Endodermal cell (in vitro differentiated cells): Measurements from ENCODE around the gene NDUFB1. TPM values are rescaled to one million over a fixed set of nuclear protein-coding genes. Genes with fewer than 3 reads are reported as not detected.

Experiments used
- DNase-seq: peaks from one replicate; pipeline ENCODE4 v3.0.0-alpha.2; 2017
- H3K27ac ChIP-seq: 2 replicates; pipeline ENCODE4 v1.5.1; 2013; ENCODE audit warnings: mild to moderate bottlenecking, low read depth, low read length, moderate library complexity
- H3K27me3 ChIP-seq: 2 replicates; pipeline ENCODE4 v1.6.1; 2013; ENCODE audit warnings: mild to moderate bottlenecking, low read length, moderate library complexity; ENCODE audit not compliant: insufficient read depth, control insufficient read depth, poor library complexity, severe bottlenecking
- H3K36me3 ChIP-seq: 2 replicates; pipeline ENCODE4 v1.7.0; 2013; ENCODE audit warnings: mild to moderate bottlenecking, low read length, moderate library complexity; ENCODE audit not compliant: control insufficient read depth, insufficient read depth
- H3K4me1 ChIP-seq: one replicate; pipeline ENCODE4 v1.7.0; 2013; ENCODE audit warnings: low read length; ENCODE audit not compliant: control insufficient read depth, insufficient read depth
- H3K4me3 ChIP-seq: 2 replicates; pipeline ENCODE4 v1.5.1; 2013; ENCODE audit warnings: mild to moderate bottlenecking, low read length, moderate library complexity
- H3K9ac ChIP-seq: 2 replicates; pipeline ENCODE4 v1.6.1; 2013; ENCODE audit warnings: mild to moderate bottlenecking, low read length, moderate library complexity; ENCODE audit not compliant: poor library complexity, severe bottlenecking; ENCODE audit errors: extremely low read depth
- H3K9me3 ChIP-seq: 2 replicates; pipeline ENCODE4 v1.6.1; 2013; ENCODE audit warnings: mild to moderate bottlenecking, low read length, moderate library complexity; ENCODE audit not compliant: control insufficient read depth
- H3K27ac Mint-ChIP-seq: 2 replicates; pipeline ENCODE4 v1.8.0; 2020; ENCODE audit warnings: mixed read lengths
- H3K27me3 Mint-ChIP-seq: 2 replicates; pipeline ENCODE4 v1.8.0; 2021; ENCODE audit warnings: mild to moderate bottlenecking, mixed read lengths; ENCODE audit not compliant: insufficient read depth
- H3K36me3 Mint-ChIP-seq: 2 replicates; pipeline ENCODE4 v1.8.0; 2020; ENCODE audit warnings: low read depth, mixed read lengths
- H3K4me1 Mint-ChIP-seq: 2 replicates; pipeline ENCODE4 v1.8.0; 2020; ENCODE audit warnings: mixed read lengths
- H3K4me3 Mint-ChIP-seq: 2 replicates; pipeline ENCODE4 v1.8.0; 2020; ENCODE audit warnings: mild to moderate bottlenecking, moderate library complexity, mixed read lengths
- H3K9me3 Mint-ChIP-seq: 2 replicates; pipeline ENCODE4 v1.8.0; 2020; ENCODE audit warnings: mild to moderate bottlenecking, mixed read lengths
- CTCF ChIP-seq: fragments of 200-600 bp; sonication (generic); conservative IDR thresholded peaks from 2 replicates; pipeline ENCODE4 v1.5.0; 2021; ENCODE audit warnings: antibody characterized with exemption, mild to moderate bottlenecking
- WGBS, 2 experiments: methylation state at CpG; one replicate each; pipeline versions ENCODE4 v1.1.5 to v1.1.7; 2013; ENCODE audit warnings: missing lambda C conversion rate in 2 of 2, mixed read lengths in 1 of 2; ENCODE audit not compliant: insufficient coverage in 1 of 2, insufficient read length in 1 of 2; 5-methylcytosine and 5-hydroxymethylcytosine counted together
- total RNA-seq, 2 donors: library from RNA; stranded (reverse); fragmentation: NEBNext Ultra II Directional in 1 of 2; extraction: Animal tissue kit (Norgen Biotek cat#: 25700) in 1 of 2; gene quantifications; 2 replicates in 1 of 2; 3 replicates in 1 of 2; pipeline ENCODE4 v1.2.1, GENCODE V29; 2021

Gene NDUFB1
- total RNA-seq, 2 donors from 2014 or later, result 122 to 155 TPM

- Histone ChIP-seq H3K27ac (no peak overlapping the region), H3K4me3 (no peak overlapping the region), H3K36me3 (no peaks in the 10 kb centered on the region), H3K27me3 (no peaks in the 10 kb centered on the region), H3K4me1 (no peaks in the 10 kb centered on the region), H3K9me3 (no peaks in the 10 kb centered on the region), H3K9ac (no peak overlapping the region)
- H3K4me1 Mint-ChIP-seq, result peaks cover 5% of the 10 kb centered on the region
- no peak for TF ChIP-seq CTCF
- 39 to 49% methylated on average over 6 to 11 of the region's 11 CpGs for WGBS, 2 experiments
- DNase-seq, result peak; percentile 75
- no peaks in the 10 kb centered on the region for H3K27me3 Mint-ChIP-seq
- peak overlapping the region; percentile 38 for H3K4me3 Mint-ChIP-seq
- no peaks in the 10 kb centered on the region for H3K9me3 Mint-ChIP-seq
- no peaks in the 10 kb centered on the region for H3K36me3 Mint-ChIP-seq
- H3K27ac Mint-ChIP-seq, result peak overlapping the region; percentile 12
Measured at GRCh38 chr14:92108345-92109254, 12.9 kb downstream of the NDUFB1 start.

- Mint-ChIP-seq H3K4me3 (peak within 1 kb of the TSS; percentile 84), H3K4me1 (peaks cover 13% of the 10 kb centered on the region), H3K9me3 (no peaks in the 10 kb centered on the region), H3K36me3 (no peaks in the 10 kb centered on the region), H3K27me3 (no peaks in the 10 kb centered on the region), H3K27ac (peak within 1 kb of the TSS; percentile 80)
- 1 to 4% methylated on average over 8 to 63 of the region's 66 CpGs for WGBS, 2 experiments
- Histone ChIP-seq H3K4me3 (peak within 1 kb of the TSS; percentile 99), H3K9ac (peak within 1 kb of the TSS; percentile 53), H3K36me3 (no peaks in the 10 kb centered on the region), H3K9me3 (no peaks in the 10 kb centered on the region), H3K4me1 (no peaks in the 10 kb centered on the region), H3K27me3 (no peaks in the 10 kb centered on the region), H3K27ac (peak within 1 kb of the TSS; percentile 76)
- peak; percentile 98 for DNase-seq
- TF ChIP-seq CTCF, result peak; percentile 81
Measured at GRCh38 chr14:92106143-92106926, 15.2 kb downstream of the NDUFB1 start, which contains the start of gene ATXN3. Gene ATXN3, minus strand, starts transcription at chr14:92106582. Its CDS starts 30 bp downstream, at chr14:92106552.

- peak overlapping the region; percentile 76 for H3K27ac ChIP-seq
- H3K27ac Mint-ChIP-seq, result peak overlapping the region; percentile 80
- H3K9me3 Mint-ChIP-seq, result no peaks in the 10 kb centered on the region
- H3K36me3 Mint-ChIP-seq, result no peaks in the 10 kb centered on the region
- no peak for TF ChIP-seq CTCF
- H3K4me1 Mint-ChIP-seq, result peaks cover 13% of the 10 kb centered on the region
- peak overlapping the region; percentile 84 for H3K4me3 Mint-ChIP-seq
- no peaks in the 10 kb centered on the region for H3K9me3 ChIP-seq
- H3K4me1 ChIP-seq, result no peaks in the 10 kb centered on the region
- H3K27me3 Mint-ChIP-seq, result no peaks in the 10 kb centered on the region
- H3K36me3 ChIP-seq, result no peaks in the 10 kb centered on the region
- 0% methylated on average over 4 to 10 of the region's 10 CpGs for WGBS, 2 experiments
- peak overlapping the region; percentile 99 for H3K4me3 ChIP-seq
- peak overlapping the region; percentile 53 for H3K9ac ChIP-seq
- peak; percentile 78 for DNase-seq
- no peaks in the 10 kb centered on the region for H3K27me3 ChIP-seq
Measured at GRCh38 chr14:92105893-92106142, 15.7 kb downstream of the NDUFB1 start.
